Measurements from ENCODE around the gene ZNF710. TPM values are rescaled to one million over a fixed set of nuclear protein-coding genes. Genes with fewer than 3 reads are reported as not detected.

ZNF710 gene
- polyA plus RNA-seq, 3 donors = 17.6 to 26.6 (median 17.9) TPM

- DNase-seq = no peak
Measured at GRCh38 chr15:90076716-90077115, 75.6 kb downstream of the ZNF710 start.

- DNase-seq = no peak
Measured at GRCh38 chr15:90078965-90079364, 77.8 kb downstream of the ZNF710 start.

- DNase-seq = no peak
Measured at GRCh38 chr15:90079619-90080457, 78.7 kb downstream of the ZNF710 start.

GRCh38 chr15:90080458-90080755, 79.3 kb downstream of the ZNF710 start:
- DNase-seq = no peak

GRCh38 chr15:90080818-90081393, 79.8 kb downstream of the ZNF710 start:
- no peak for DNase-seq

- DNase-seq = no peak
Measured at GRCh38 chr15:90082140-90082715, 81.1 kb downstream of the ZNF710 start.

GRCh38 chr15:90083419-90083818, 82.3 kb downstream of the ZNF710 start:
- no peak for DNase-seq

GRCh38 chr15:90083954-90084607, 83.0 kb downstream of the ZNF710 start:
- DNase-seq = no peak

- no peak for DNase-seq
Measured at GRCh38 chr15:90084876-90085423, 83.8 kb downstream of the ZNF710 start.

GRCh38 chr15:90085565-90085964, 84.4 kb downstream of the ZNF710 start:
- DNase-seq = no peak

GRCh38 chr15:90086868-90087268, 85.7 kb downstream of the ZNF710 start:
- no peak for DNase-seq

GRCh38 chr15:90087454-90088154, 86.5 kb downstream of the ZNF710 start:
- no peak for DNase-seq

- DNase-seq = no peak
Measured at GRCh38 chr15:90090226-90090848, 89.2 kb downstream of the ZNF710 start.

- DNase-seq = no peak
Measured at GRCh38 chr15:90091156-90091931, 90.2 kb downstream of the ZNF710 start.

GRCh38 chr15:90095521-90095959, 94.4 kb downstream of the ZNF710 start:
- DNase-seq = no peak

- DNase-seq = no peak
Measured at GRCh38 chr15:90097475-90097874, 96.4 kb downstream of the ZNF710 start.

- DNase-seq = no peak
Measured at GRCh38 chr15:90099072-90099867, 98.1 kb downstream of the ZNF710 start.

- DNase-seq = no peak
Measured at GRCh38 chr15:90099868-90100831, 99.0 kb downstream of the ZNF710 start.
